Measurements from ENCODE around the gene MFSD1. TPM values are rescaled to one million over a fixed set of nuclear protein-coding genes. Genes with fewer than 3 reads are reported as not detected.

Gene MFSD1
- total and polyA plus RNA-seq, 2 of the 13 experiments (the other 11 are each of a cell fraction or from before 2014, with no cell fraction given): 17.3 to 37.9 TPM

GRCh38 chr3:158823426-158823825 is 21.6 kb downstream of the MFSD1 start:
- no peak overlapping the region for H3K27ac ChIP-seq (ENCODE audit: extremely low read length, insufficient read depth, low read length)
- DNase-seq (ENCODE audit: low spot score) (no peak), FAIRE-seq (no peak), ATAC-seq (no peak)
- 100% methylated on average over 4 of the region's 4 CpGs for WGBS (ENCODE audit: low lambda C conversion rate)
- no peak overlapping the region for H3K4me2 ChIP-seq (ENCODE audit: low read depth, low read length)
- no peaks in the 10 kb centered on the region for H3K27me3 ChIP-seq (ENCODE audit: control insufficient read depth in 1 of 2, insufficient read depth in 2 of 2, low read length in 2 of 2)
- ChIA-PET CTCF (ENCODE audit: low intra/inter-chr PET ratio, low total read pairs) (no interaction called here), POLR2A (no interaction called here)
- no peaks in the 10 kb centered on the region for H3K4me1 ChIP-seq (ENCODE audit: insufficient read depth, low read length)
- peaks cover 4 to 12% of the 10 kb centered on the region in 2 experiments; a peak in 4 of 5 replicates for H3K36me3 ChIP-seq (replicated peaks in 1 of 2; ENCODE audit: control insufficient read depth in 1 of 2, insufficient read depth in 2 of 2, low read length in 2 of 2)
- BruUV-seq (replicated peaks): no TSS peak
- no peak overlapping the region for H2AFZ ChIP-seq (ENCODE audit: low read length)
- no peaks in the 10 kb centered on the region for H3K9me3 ChIP-seq (ENCODE audit: low read length)
- no peak overlapping the region for H3K9ac ChIP-seq (ENCODE audit: insufficient read depth, low read depth, low read length)
- in situ Hi-C loops (cut with HindIII; ENCODE audit: extremely low pct_ligation_motif_present, low pct_unique_long_range_greater_than_20kb) (no loop called here), intact Hi-C loops (cut with micrococcal nuclease; ENCODE audit: unreplicated experiment) (no loop called here)
- no peak for TF ChIP-seq YEATS4 (CRISPR knock-in tag; IDR thresholded peaks at IDR 0.05; ENCODE audit: borderline replicate concordance)
- TF ChIP-seq PLRG1 (conservative IDR thresholded peaks at IDR 0.05): no peak
- no peak for TF ChIP-seq HMGA1 (CRISPR knock-in tag; conservative IDR thresholded peaks at IDR 0.05)
- H4K20me1 ChIP-seq (ENCODE audit: insufficient read depth, low read length): no peaks in the 10 kb centered on the region
- H3K4me3 ChIP-seq (replicated peaks in 1 of 3; ENCODE audit: insufficient read depth in 1 of 3, low read depth in 2 of 3, low read length in 3 of 3): no peak overlapping the region
- no peaks in the 10 kb centered on the region for H3K79me2 ChIP-seq (ENCODE audit: insufficient read depth, low read length)

GRCh38 chr3:158827773-158828172 is 25.9 kb downstream of the MFSD1 start:
- no peak overlapping the region for H3K27ac ChIP-seq (ENCODE audit: extremely low read length, insufficient read depth, low read length)
- intact Hi-C loops (cut with micrococcal nuclease; ENCODE audit: unreplicated experiment) (no loop called here), in situ Hi-C loops (cut with HindIII; ENCODE audit: extremely low pct_ligation_motif_present, low pct_unique_long_range_greater_than_20kb) (loop anchor here (25.0 kb wide), 1 partner anchor 760 kb away; no protein-coding TSS in a partner anchor)
- ATAC-seq (no peak), DNase-seq (ENCODE audit: low spot score) (no peak), FAIRE-seq (no peak)
- H3K4me1 ChIP-seq (ENCODE audit: insufficient read depth, low read length): no peaks in the 10 kb centered on the region
- WGBS (ENCODE audit: low lambda C conversion rate): 95% methylated on average over 3 of the region's 3 CpGs
- H3K79me2 ChIP-seq (ENCODE audit: insufficient read depth, low read length): no peaks in the 10 kb centered on the region
- ChIA-PET POLR2A (no interaction called here), CTCF (ENCODE audit: low intra/inter-chr PET ratio, low total read pairs) (no interaction called here)
- H3K36me3 ChIP-seq (replicated peaks in 1 of 2; ENCODE audit: control insufficient read depth in 1 of 2, insufficient read depth in 2 of 2, low read length in 2 of 2): peaks cover 2 to 5% of the 10 kb centered on the region in 2 experiments; a peak in 2 of 5 replicates
- no peaks in the 10 kb centered on the region for H3K27me3 ChIP-seq (ENCODE audit: control insufficient read depth in 1 of 2, insufficient read depth in 2 of 2, low read length in 2 of 2)
- H4K20me1 ChIP-seq (ENCODE audit: insufficient read depth, low read length): no peaks in the 10 kb centered on the region
- no peak overlapping the region for H3K9ac ChIP-seq (ENCODE audit: insufficient read depth, low read depth, low read length)
- H3K9me3 ChIP-seq (ENCODE audit: low read length): no peaks in the 10 kb centered on the region
- BruUV-seq (replicated peaks): no TSS peak
- H3K4me3 ChIP-seq (replicated peaks in 1 of 3; ENCODE audit: insufficient read depth in 1 of 3, low read depth in 2 of 3, low read length in 3 of 3): no peak overlapping the region
- H2AFZ ChIP-seq (ENCODE audit: low read length): no peak overlapping the region
- H3K4me2 ChIP-seq (ENCODE audit: low read depth, low read length): no peak overlapping the region
- no peak for TF ChIP-seq PHF20 (CRISPR knock-in tag; IDR thresholded peaks at IDR 0.05)
- TF ChIP-seq NR1H2 (CRISPR knock-in tag; IDR thresholded peaks at IDR 0.05; ENCODE audit: borderline replicate concordance, low read depth): no peak
- TF ChIP-seq NR2F1 (CRISPR knock-in tag; IDR thresholded peaks at IDR 0.05): no peak
- TF ChIP-seq FOXA3 (CRISPR knock-in tag; IDR thresholded peaks at IDR 0.05): no peak
- no peak for TF ChIP-seq ZNF580 (CRISPR knock-in tag; IDR thresholded peaks at IDR 0.05; ENCODE audit: borderline replicate concordance, low read depth)
- no peak for TF ChIP-seq MXD4 (CRISPR knock-in tag; IDR thresholded peaks at IDR 0.05)
- no peak for TF ChIP-seq KAT2B (IDR thresholded peaks at IDR 0.05; ENCODE audit: borderline replicate concordance, low read depth, low read length)
- no peak for TF ChIP-seq ZBTB46 (CRISPR knock-in tag; IDR thresholded peaks at IDR 0.05; ENCODE audit: borderline replicate concordance)
- no peak for TF ChIP-seq MEIS2 (CRISPR knock-in tag; IDR thresholded peaks at IDR 0.05)
- no peak for TF ChIP-seq BATF2 (CRISPR knock-in tag; IDR thresholded peaks at IDR 0.05)
- no peak for TF ChIP-seq KMT2B (CRISPR knock-in tag; IDR thresholded peaks at IDR 0.05)
- TF ChIP-seq PBX2 (CRISPR knock-in tag; IDR thresholded peaks at IDR 0.05): no peak
- TF ChIP-seq HNRNPK (IDR thresholded peaks at IDR 0.05; ENCODE audit: low read depth, low read length, poor library complexity, severe bottlenecking): no peak
- TF ChIP-seq TBX3 (IDR thresholded peaks at IDR 0.05; ENCODE audit: borderline replicate concordance): no peak

Measured in HepG2 (cell line).